Dermis microvascular lymphatic vessel endothelial cell (primary cell): Measurements from ENCODE around the gene UBALD2. TPM values are rescaled to one million over a fixed set of nuclear protein-coding genes. Genes with fewer than 3 reads are reported as not detected.

Experiments used
- DNase-seq, 2 donors: peaks; one replicate each; pipeline versions ENCODE4 v3.0.0 to v3.0.0-alpha.2; 2010; ENCODE audit warnings: low read depth in 2 of 2
- total RNA-seq: library from RNA; depleted of rRNA; stranded (reverse); fragments of >200 nt; gene quantifications from 2 replicates; pipeline ENCODE4 v1.2.1, GENCODE V29; 2014

Gene UBALD2
- total RNA-seq, 1 donor from 2014 or later, result 6.8 TPM

- no peak for DNase-seq
These were observed 52.4 kb downstream of the UBALD2 start for GRCh38 chr17:76317535-76317934.

- DNase-seq, result no peak
These were observed 53.4 kb downstream of the UBALD2 start for GRCh38 chr17:76318586-76318985.

Other genes starting within 250 kb of the UBALD2 start
- under 0.01 TPM in 1 of 2 replicates, not detected in the other for gene EVPL, start 238.0 kb upstream of the UBALD2 start, total RNA-seq
- 22.6 and 28.7 TPM in 2 replicates for gene SRP68, start 192.8 kb upstream of the UBALD2 start, total RNA-seq
- gene GALR2, start 190.6 kb upstream of the UBALD2 start, total RNA-seq, result under 0.01 TPM in 2 replicates
- gene ZACN, start 186.2 kb upstream of the UBALD2 start, total RNA-seq, result not detected in 2 replicates
- 58.8 and 89.9 TPM in 2 replicates for gene EXOC7, start 161.6 kb upstream of the UBALD2 start, total RNA-seq
- not detected in 2 replicates for gene FOXJ1, start 124.1 kb upstream of the UBALD2 start, total RNA-seq
- 0.26 and 0.63 TPM in 2 replicates for gene RNF157, start 24.9 kb upstream of the UBALD2 start, total RNA-seq
- 5.6 and 12.0 TPM in 2 replicates for gene QRICH2, start 42.9 kb downstream of the UBALD2 start, total RNA-seq
- 71.8 and 129 TPM in 2 replicates for gene PRPSAP1, start 88.6 kb downstream of the UBALD2 start, total RNA-seq
- gene SPHK1, start 119.3 kb downstream of the UBALD2 start, total RNA-seq, result 196 and 380 TPM in 2 replicates
- gene UBE2O, start 187.8 kb downstream of the UBALD2 start, total RNA-seq, result 12.7 and 17.3 TPM in 2 replicates
- not detected in 2 replicates for gene AANAT, start 202.3 kb downstream of the UBALD2 start, total RNA-seq
- 11.7 and 17.3 TPM in 2 replicates for gene RHBDF2, start 236.1 kb downstream of the UBALD2 start, total RNA-seq